Neural cell (in vitro differentiated cells): ENCODE data around the gene TCEA3. TPM values are rescaled to one million over a fixed set of nuclear protein-coding genes. Genes with fewer than 3 reads are reported as not detected.
A peak's percentile ranks its signal among the peaks of the same experiment; 100 is the strongest.

Experiments
- H2AFZ ChIP-seq: fragments of 200-600, 300-800 bp; sonication (generic), shearing (Covaris generic); 2 replicates; pipeline ENCODE4 v1.6.0; 2014; ENCODE audit warnings: low read depth, mild to moderate bottlenecking, antibody characterized with exemption, low read length, moderate library complexity
- H3F3A ChIP-seq: fragments of 200-600 bp; shearing (Covaris generic); 2 replicates; pipeline ENCODE4 v1.6.1; 2016; ENCODE audit warnings: mild to moderate bottlenecking, moderate library complexity, mixed read lengths, antibody characterized with exemption, low read length; ENCODE audit not compliant: insufficient read depth, poor library complexity, severe bottlenecking
- H3K27ac ChIP-seq: fragments of 200-600, 300-800 bp; sonication (generic), shearing (Covaris generic); 2 replicates; pipeline ENCODE4 v1.5.1; 2014; ENCODE audit warnings: mild to moderate bottlenecking, low read length, moderate library complexity
- H3K27me3 ChIP-seq: fragments of 300-800, 200-600 bp; sonication (generic), shearing (Covaris generic); 2 replicates; pipeline ENCODE4 v1.6.0; 2014; ENCODE audit warnings: mild to moderate bottlenecking, low read depth, low read length, moderate library complexity; ENCODE audit not compliant: insufficient read depth
- H3K36me3 ChIP-seq: fragments of 300-800, 200-600 bp; sonication (generic), shearing (Covaris generic); 2 replicates; pipeline ENCODE4 v1.5.1; 2014; ENCODE audit warnings: mild to moderate bottlenecking, antibody characterized with exemption, low read length, moderate library complexity; ENCODE audit not compliant: insufficient read depth
- H3K4me2 ChIP-seq: fragments of 300-800, 200-600 bp; sonication (generic), shearing (Covaris generic); 2 replicates; pipeline ENCODE4 v1.6.0; 2014; ENCODE audit warnings: mild to moderate bottlenecking, low read length
- H3K4me3 ChIP-seq: fragments of 300-800, 200-600 bp; sonication (generic), shearing (Covaris generic); 2 replicates; pipeline ENCODE4 v1.5.1; 2014; ENCODE audit warnings: mild to moderate bottlenecking, low read length, moderate library complexity
- H3K79me2 ChIP-seq: fragments of 200-600 bp; shearing (Covaris generic); replicated peaks from 2 replicates; pipeline ENCODE4 v1.6.0; 2014; ENCODE audit warnings: mild to moderate bottlenecking, low read length, moderate library complexity; ENCODE audit not compliant: insufficient read depth
- H3K9ac ChIP-seq: fragments of 300-800, 200-600 bp; sonication (generic), shearing (Covaris generic); 2 replicates; pipeline ENCODE4 v1.6.1; 2016; ENCODE audit warnings: mild to moderate bottlenecking, low read length, mixed read lengths
- H3K9me2 ChIP-seq: fragments of 200-600 bp; shearing (Covaris generic); 2 replicates; pipeline ENCODE4 v1.6.1; 2016; ENCODE audit warnings: mild to moderate bottlenecking, low read length, mixed read lengths; ENCODE audit not compliant: insufficient read depth
- H3K9me3 ChIP-seq: fragments of 200-600, 300-800 bp; sonication (generic), shearing (Covaris generic); 2 replicates; pipeline ENCODE4 v1.6.1; 2016; ENCODE audit warnings: mild to moderate bottlenecking, mixed run types, low read length, moderate library complexity, mixed read lengths
- H4K20me1 ChIP-seq: fragments of 200-600 bp; shearing (Covaris generic); 2 replicates; pipeline ENCODE4 v1.6.1; 2016; ENCODE audit warnings: mild to moderate bottlenecking, mixed run types; ENCODE audit not compliant: insufficient read depth
- EP300 ChIP-seq: fragments of 450-650 bp; conservative IDR thresholded peaks from 2 replicates; pipeline ENCODE4 v1.6.1; 2014; ENCODE audit warnings: antibody characterized with exemption, mild to moderate bottlenecking, moderate library complexity; ENCODE audit not compliant: poor library complexity, severe bottlenecking
- EZH2 ChIP-seq: fragments of 200-600, 300-800 bp; shearing (Covaris generic), sonication (generic); IDR thresholded peaks from 2 replicates; pipeline ENCODE4 v1.6.1; 2014; ENCODE audit warnings: antibody characterized with exemption, low read length, borderline replicate concordance, mild to moderate bottlenecking; ENCODE audit not compliant: insufficient read depth, poor library complexity, severe bottlenecking
- MXI1 ChIP-seq: fragments of 450-650 bp; conservative IDR thresholded peaks from 2 replicates; pipeline ENCODE4 v1.6.1; 2014; ENCODE audit warnings: antibody characterized with exemption, mild to moderate bottlenecking; ENCODE audit not compliant: poor library complexity, severe bottlenecking
- POLR2AphosphoS5 ChIP-seq: IDR thresholded peaks from 2 replicates; pipeline ENCODE4 v1.6.1; 2012
- RAD21 ChIP-seq: fragments of 450-650 bp; conservative IDR thresholded peaks from 2 replicates; pipeline ENCODE4 v1.6.1; 2014; ENCODE audit warnings: antibody characterized with exemption, mild to moderate bottlenecking, moderate library complexity
- REST ChIP-seq: IDR thresholded peaks from 2 replicates; pipeline ENCODE4 v1.6.1; 2012; ENCODE audit warnings: borderline replicate concordance
- SMC3 ChIP-seq: fragments of 450-650 bp; conservative IDR thresholded peaks from 2 replicates; pipeline ENCODE4 v1.6.1; 2014; ENCODE audit warnings: antibody characterized with exemption, mild to moderate bottlenecking, moderate library complexity; ENCODE audit not compliant: poor library complexity
- TAF1 ChIP-seq: IDR thresholded peaks from 2 replicates; pipeline ENCODE4 v1.6.1; 2012; ENCODE audit warnings: low read depth
- polyA plus RNA-seq: library from polyadenylated mRNA; depleted of rRNA; stranded (reverse); fragments of >200 nt; gene quantifications from 2 replicates; pipeline ENCODE4 v1.2.3, GENCODE V29; 2014
- TF ChIP-seq, protein P1 (sequence below): fragments of 450-650 bp; IDR thresholded peaks from 2 replicates; pipeline ENCODE4 v1.5.1; 2014; ENCODE audit warnings: antibody characterized with exemption, mild to moderate bottlenecking, moderate library complexity; ENCODE audit not compliant: poor library complexity, severe bottlenecking

Gene TCEA3
- polyA plus RNA-seq, 1 donor from 2014 or later = not detected

DNA sequence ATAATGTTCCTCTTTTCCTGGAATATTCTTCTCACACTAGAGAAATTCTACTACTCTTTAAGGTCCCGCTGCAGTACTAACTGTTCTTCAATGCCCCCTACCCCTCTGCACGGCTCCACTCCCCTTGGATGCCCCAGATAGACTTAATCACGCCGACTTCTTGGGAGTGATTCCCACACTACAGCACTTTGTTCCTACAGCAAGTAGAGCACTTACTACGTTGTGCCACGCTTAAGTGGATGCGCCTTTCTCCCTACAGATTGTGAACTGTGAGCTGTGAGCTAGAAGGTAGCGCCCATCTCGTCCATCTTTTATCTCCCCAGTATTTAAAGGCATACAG is 57.1 kb downstream of the TCEA3 start:
- Histone ChIP-seq H3K9me2 (no peaks in the 10 kb centered on the region), H3K27me3 (no peaks in the 10 kb centered on the region), H3K4me2 (peak overlapping the region; percentile 87), H3K9me3 (peaks cover 6% of the 10 kb centered on the region), H3K9ac (peak overlapping the region; percentile 91), H3K27ac (peak overlapping the region; percentile 93), H3F3A (peaks cover 19% of the 10 kb centered on the region), H2AFZ (peak overlapping the region; percentile 78), H3K79me2 (peaks cover 12% of the 10 kb centered on the region), H3K4me3 (peak overlapping the region; percentile 93), H3K36me3 (peaks cover 15% of the 10 kb centered on the region), H4K20me1 (no peaks in the 10 kb centered on the region)
- TF ChIP-seq TAF1 (no peak), REST (no peak), EZH2 (no peak), MXI1 (no peak), POLR2AphosphoS5 (no peak), EP300 (no peak), RAD21 (no peak), SMC3 (no peak)
- TF ChIP-seq, protein P1, sequence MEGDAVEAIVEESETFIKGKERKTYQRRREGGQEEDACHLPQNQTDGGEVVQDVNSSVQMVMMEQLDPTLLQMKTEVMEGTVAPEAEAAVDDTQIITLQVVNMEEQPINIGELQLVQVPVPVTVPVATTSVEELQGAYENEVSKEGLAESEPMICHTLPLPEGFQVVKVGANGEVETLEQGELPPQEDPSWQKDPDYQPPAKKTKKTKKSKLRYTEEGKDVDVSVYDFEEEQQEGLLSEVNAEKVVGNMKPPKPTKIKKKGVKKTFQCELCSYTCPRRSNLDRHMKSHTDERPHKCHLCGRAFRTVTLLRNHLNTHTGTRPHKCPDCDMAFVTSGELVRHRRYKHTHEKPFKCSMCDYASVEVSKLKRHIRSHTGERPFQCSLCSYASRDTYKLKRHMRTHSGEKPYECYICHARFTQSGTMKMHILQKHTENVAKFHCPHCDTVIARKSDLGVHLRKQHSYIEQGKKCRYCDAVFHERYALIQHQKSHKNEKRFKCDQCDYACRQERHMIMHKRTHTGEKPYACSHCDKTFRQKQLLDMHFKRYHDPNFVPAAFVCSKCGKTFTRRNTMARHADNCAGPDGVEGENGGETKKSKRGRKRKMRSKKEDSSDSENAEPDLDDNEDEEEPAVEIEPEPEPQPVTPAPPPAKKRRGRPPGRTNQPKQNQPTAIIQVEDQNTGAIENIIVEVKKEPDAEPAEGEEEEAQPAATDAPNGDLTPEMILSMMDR = no peak

GRCh38 chr1:23366598-23366997 is 58.0 kb downstream of the TCEA3 start:
- Histone ChIP-seq H3K27ac (no peak overlapping the region), H2AFZ (no peak overlapping the region), H3F3A (peaks cover 19% of the 10 kb centered on the region), H3K9ac (no peak overlapping the region), H3K4me2 (peak overlapping the region; percentile 87), H4K20me1 (no peaks in the 10 kb centered on the region), H3K9me2 (no peaks in the 10 kb centered on the region), H3K9me3 (peaks cover 14% of the 10 kb centered on the region), H3K4me3 (peak overlapping the region; percentile 93), H3K27me3 (no peaks in the 10 kb centered on the region), H3K36me3 (peaks cover 23% of the 10 kb centered on the region), H3K79me2 (peaks cover 12% of the 10 kb centered on the region)
- TF ChIP-seq TAF1 (no peak), SMC3 (no peak), POLR2AphosphoS5 (no peak), REST (no peak), EP300 (no peak), RAD21 (no peak), MXI1 (no peak), EZH2 (no peak)
- TF ChIP-seq, protein P1 = no peak
